Pancreas (tissue), 10 donors: ENCODE measurements around the gene PLP1. TPM values are rescaled to one million over a fixed set of nuclear protein-coding genes. Genes with fewer than 3 reads are reported as not detected.
"Not testable (repeated sequence)": the region's sequence is repeated elsewhere in the genome, so short reads cannot be mapped to it uniquely, and the experiment has no call there.

Experiments used
- ATAC-seq, 4 donors: fragments of 200-7000 bp; cut with Tn5 transposase; one replicate each; pipeline versions ENCODE4 v1.8.0 to v1.9.1; 2020; ENCODE audit warnings: mild to moderate bottlenecking in 4 of 4, moderate library complexity in 4 of 4
- DNase-seq, 6 donors: peaks; one replicate each; pipeline ENCODE4 v3.0.0-alpha.2; 2020
- FAIRE-seq: peaks from 2 replicates; lab custom pipeline; 2012; peaks lifted over from hg19 to GRCh38; lab: Jason Lieb, UNC
- H3K27ac ChIP-seq, 4 donors: fragments of 200-600 bp; sonication (generic); 1 replicate in 3 of 4; 2 replicates in 1 of 4; pipeline versions ENCODE4 v1.5.0 to v1.8.0; 2020
- H3K27me3 ChIP-seq, 4 donors: fragments of 200-600 bp; one replicate each; pipeline ENCODE4 v1.8.0; 2021
- H3K36me3 ChIP-seq, 3 donors: fragments of 200-600 bp; sonication (generic) in 1 of 3; one replicate each; pipeline versions ENCODE4 v1.5.0 to v1.8.0; 2020 to 2021
- H3K4me1 ChIP-seq, 3 donors: fragments of 200-600 bp; one replicate each; pipeline ENCODE4 v1.8.0; 2021
- H3K4me3 ChIP-seq, 4 donors: fragments of 200-600 bp; sonication (generic) in 2 of 4; one replicate each; pipeline versions ENCODE4 v1.5.0 to v1.8.0; 2020 to 2021
- H3K9me3 ChIP-seq, 4 donors: fragments of 200-600 bp; one replicate each; pipeline ENCODE4 v1.8.0; 2021
- CTCF ChIP-seq, 4 donors: fragments of 200-600 bp; sonication (generic) in 3 of 4; IDR thresholded peaks; one replicate each; pipeline versions ENCODE4 v1.5.0 to v1.8.0; 2021; ENCODE audit warnings: antibody characterized with exemption in 4 of 4
- whole genome bisulfite sequencing, 2 donors: extraction: QIAGEN DNeasy Blood & Tissue Kit; methylation state at CpG; one replicate each; pipeline ENCODE4 v1.1.7; 2013; 5-methylcytosine and 5-hydroxymethylcytosine counted together
- intact Hi-C, 3 donors: fragments of 100-400 bp; cut with DNase I; formaldehyde crosslinking; loops; one replicate each; pipeline versions ENCODE4 v1.11.1 to v1.14.2; 2022
- polyA plus RNA-seq, 2 donors: library from polyadenylated mRNA; stranded (reverse); fragments of 200-250 nt; gene quantifications; one replicate each; pipeline ENCODE4 v1.2.3, GENCODE V29; 2013
- total RNA-seq, 6 donors: library from RNA; stranded (reverse); fragmentation: NEBNext Ultra II Directional in 4 of 6; extraction: Animal tissue kit (Norgen Biotek cat#: 25700) in 4 of 6; gene quantifications; one replicate each; pipeline versions ENCODE4 v1.2.1 to v1.2.4, GENCODE V29; 2021 to 2023
- donor health status: healthy with polysubstance abuse.
- donor health status: DM: no; HTN: no; CAD: no; lungs with moderate emphysema.
- donor health status: DM: no; HTN: no; CAD: no.
- donor health status: control.
- donor health status: control.
- donor health status: Bipolar disorder and iron deficiency.
- donor health status: DM: yes; HTN: yes; CAD: no.
- donor health status: DM: no; HTN: no; CAD: no.
- donor health status: DM: no; HTN: no; CAD: no.
- donor health status: DM: yes; HTN: yes; CAD: no.

Gene PLP1
- total and polyA plus RNA-seq, 8 donors = 0.30 to 2.6 (median 0.60) TPM

GRCh38 chrX:103805860-103806259 lies 29.2 kb downstream of the PLP1 start:
- Histone ChIP-seq H3K4me1 (no peaks in the 10 kb centered on the region), H3K4me3 (no peak overlapping the region), H3K36me3 (no peaks in the 10 kb centered on the region), H3K9me3 (no peaks in the 10 kb centered on the region), H3K27me3 (peaks cover 0 to 36% (median 0%) of the 10 kb centered on the region in 4 donors), H3K27ac (no peak overlapping the region)
- intact Hi-C loops = no loop called here
- FAIRE-seq (no peak), DNase-seq (no peak), ATAC-seq (no peak)
- no peak for TF ChIP-seq CTCF (IDR thresholded peaks at IDR 0.05)

DNA sequence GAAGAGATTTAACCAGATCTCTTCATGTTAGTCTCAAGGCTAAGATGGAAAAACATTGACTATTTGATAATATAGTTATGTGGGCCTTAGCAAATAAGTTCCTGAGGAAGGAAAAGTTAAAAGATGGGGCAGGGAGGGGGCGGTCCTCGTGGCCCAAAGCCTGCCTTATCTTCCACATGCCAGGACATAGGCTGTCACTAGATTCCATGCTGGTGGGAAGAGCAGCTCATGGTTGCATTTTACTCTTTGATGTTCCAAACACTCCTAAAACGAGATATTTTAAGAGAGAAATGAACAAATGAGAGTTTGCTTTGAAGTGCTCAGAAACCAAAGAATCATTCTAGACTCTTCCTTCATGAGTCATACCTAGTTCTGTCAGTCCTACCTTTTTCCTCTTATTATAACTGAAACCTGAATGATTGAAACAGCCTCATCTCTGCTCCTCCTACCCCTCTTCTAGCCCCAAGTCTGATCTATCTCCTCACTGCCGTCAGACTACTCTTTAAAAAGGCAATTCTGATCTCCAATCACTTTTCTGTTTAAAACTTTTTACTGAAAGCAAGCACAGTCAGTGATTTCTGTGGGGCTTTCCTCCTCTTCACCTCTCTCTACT lies 30.3 kb downstream of the PLP1 start:
- DNase-seq (no peak), FAIRE-seq (no peak), ATAC-seq (no peak)
- Histone ChIP-seq H3K27ac (no peak overlapping the region), H3K27me3 (peaks cover 0 to 36% (median 2%) of the 10 kb centered on the region in 4 donors), H3K4me3 (no peak overlapping the region), H3K36me3 (no peaks in the 10 kb centered on the region), H3K4me1 (no peaks in the 10 kb centered on the region), H3K9me3 (no peaks in the 10 kb centered on the region)
- intact Hi-C loops = no loop called here
- 41 to 52% methylated on average over 4 of the region's 4 CpGs for WGBS, 2 donors
- no peak for TF ChIP-seq CTCF (IDR thresholded peaks at IDR 0.05)

GRCh38 chrX:103811858-103812257 lies 35.2 kb downstream of the PLP1 start:
- WGBS, 2 donors = 63 to 72% methylated on average over 3 of the region's 3 CpGs
- H3K4me1 ChIP-seq = no peaks in the 10 kb centered on the region
- H3K27ac ChIP-seq = no peak overlapping the region
- no peaks in the 10 kb centered on the region for H3K9me3 ChIP-seq
- no peaks in the 10 kb centered on the region for H3K36me3 ChIP-seq
- FAIRE-seq (no peak), DNase-seq (no peak), ATAC-seq (no peak)
- H3K27me3 ChIP-seq = peaks cover 0 to 22% (median 2%) of the 10 kb centered on the region in 4 donors
- TF ChIP-seq CTCF (IDR thresholded peaks at IDR 0.05) = no peak
- no peak overlapping the region for H3K4me3 ChIP-seq
- intact Hi-C loops = no loop called here

DNA sequence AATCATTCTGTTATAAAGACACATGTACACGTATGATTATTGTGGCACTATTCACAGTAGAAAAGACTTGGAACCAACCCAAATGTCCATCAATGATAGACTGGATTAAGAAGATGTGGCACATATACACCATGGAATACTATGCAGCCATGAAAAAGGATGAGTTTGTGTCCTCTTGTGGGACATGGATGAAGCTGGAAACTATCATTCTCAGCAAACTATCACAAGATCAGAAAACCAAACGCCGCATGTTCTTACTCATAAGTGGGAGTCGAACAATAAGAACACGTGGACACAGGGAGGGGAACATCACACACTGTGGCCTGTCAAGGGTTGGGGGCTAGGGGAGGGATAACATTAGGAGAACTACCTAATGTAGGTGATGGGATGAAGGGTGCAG lies 40.5 kb downstream of the PLP1 start:
- H3K4me1 ChIP-seq, H3K27ac ChIP-seq, H3K27me3 ChIP-seq, H3K9me3 ChIP-seq, FAIRE-seq, H3K4me3 ChIP-seq, DNase-seq, ATAC-seq, intact Hi-C loops, H3K36me3 ChIP-seq: not testable (repeated sequence)
- 29 to 35% methylated on average over 5 of the region's 5 CpGs for WGBS, 2 donors

- DNase-seq = no peak
- intact Hi-C loops = no loop called here
Measured at GRCh38 chrX:103817502-103817901, 40.9 kb downstream of the PLP1 start.

More at GRCh38 chrX:103817502-103817901, 40.9 kb downstream of the PLP1 start:
- Histone ChIP-seq H3K27ac (no peak overlapping the region), H3K4me1 (no peaks in the 10 kb centered on the region), H3K4me3 (no peak overlapping the region), H3K27me3 (peaks cover 0 to 5% (median 0%) of the 10 kb centered on the region in 4 donors), H3K36me3 (no peaks in the 10 kb centered on the region), H3K9me3 (no peaks in the 10 kb centered on the region)
- peak in 3 of 4 donors; percentile 61 to 74 (median 67) for ATAC-seq
- 15 to 19% methylated on average over 5 of the region's 5 CpGs for WGBS, 2 donors
- FAIRE-seq = peak; percentile 92
- peak; percentile 55 to 83 (median 77) for TF ChIP-seq CTCF (IDR thresholded peaks at IDR 0.05)
